Progenitor cell of endocrine pancreas (in vitro differentiated cells): ENCODE data around the gene LIPK. TPM values are rescaled to one million over a fixed set of nuclear protein-coding genes. Genes with fewer than 3 reads are reported as not detected.

ENCODE experiments used
- DNase-seq: peaks from one replicate; pipeline ENCODE4 v3.0.0; 2021; ENCODE audit warnings: low spot score; ENCODE audit not compliant: unreplicated experiment
- H3K27ac Mint-ChIP-seq: 2 replicates; pipeline ENCODE4 v1.8.0; 2021; ENCODE audit warnings: mild to moderate bottlenecking, moderate library complexity, mixed read lengths
- H3K27me3 Mint-ChIP-seq: 2 replicates; pipeline ENCODE4 v1.8.0; 2021; ENCODE audit warnings: mixed read lengths
- H3K36me3 Mint-ChIP-seq: 2 replicates; pipeline ENCODE4 v1.8.0; 2022; ENCODE audit warnings: mixed read lengths; ENCODE audit not compliant: insufficient read depth
- H3K4me1 Mint-ChIP-seq: 2 replicates; pipeline ENCODE4 v1.8.0; 2021; ENCODE audit warnings: low read depth, mixed read lengths
- H3K4me3 Mint-ChIP-seq: 2 replicates; pipeline ENCODE4 v1.8.0; 2021; ENCODE audit warnings: low read depth, mild to moderate bottlenecking, moderate library complexity, mixed read lengths
- H3K9me3 Mint-ChIP-seq: 2 replicates; pipeline ENCODE4 v1.8.0; 2021; ENCODE audit warnings: low read depth, mixed read lengths
- total RNA-seq: library from RNA; stranded (reverse); gene quantifications from 2 replicates; pipeline ENCODE4 v1.2.1, GENCODE V29; 2021
- TF ChIP-seq, protein P1 (sequence below): fragments of 200-600 bp; sonication (generic); IDR thresholded peaks from one replicate; pipeline ENCODE4 v1.5.0; 2021; ENCODE audit warnings: antibody characterized with exemption, mild to moderate bottlenecking; ENCODE audit not compliant: unreplicated experiment

The LIPK gene
- total RNA-seq, 1 donor from 2014 or later, result not detected

DNA sequence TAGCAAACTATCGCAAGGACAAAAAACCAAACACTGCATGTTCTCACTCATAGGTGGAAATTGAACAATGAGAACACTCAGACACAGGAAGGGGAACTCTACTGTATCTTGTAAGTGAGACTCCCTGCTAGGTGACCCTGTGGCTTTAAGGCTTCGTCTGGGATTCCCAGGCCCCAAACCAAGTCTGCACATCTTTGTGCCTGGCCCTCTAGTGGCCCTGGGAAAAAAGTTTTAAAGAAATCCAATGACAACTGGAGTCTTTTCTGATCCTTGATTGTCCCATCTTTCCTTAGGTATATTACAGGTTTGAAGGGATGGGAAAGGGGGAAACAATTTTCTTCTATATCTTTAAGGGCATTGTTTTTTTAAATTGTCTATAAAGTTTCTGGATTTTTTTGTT, 85.9 kb downstream of the LIPK start:
- Mint-ChIP-seq H3K4me3 (no peak overlapping the region), H3K4me1 (no peaks in the 10 kb centered on the region), H3K9me3 (no peaks in the 10 kb centered on the region), H3K27ac (no peak overlapping the region), H3K36me3 (no peaks in the 10 kb centered on the region), H3K27me3 (peaks cover 3% of the 10 kb centered on the region)
- no peak for DNase-seq
- TF ChIP-seq, protein P1, sequence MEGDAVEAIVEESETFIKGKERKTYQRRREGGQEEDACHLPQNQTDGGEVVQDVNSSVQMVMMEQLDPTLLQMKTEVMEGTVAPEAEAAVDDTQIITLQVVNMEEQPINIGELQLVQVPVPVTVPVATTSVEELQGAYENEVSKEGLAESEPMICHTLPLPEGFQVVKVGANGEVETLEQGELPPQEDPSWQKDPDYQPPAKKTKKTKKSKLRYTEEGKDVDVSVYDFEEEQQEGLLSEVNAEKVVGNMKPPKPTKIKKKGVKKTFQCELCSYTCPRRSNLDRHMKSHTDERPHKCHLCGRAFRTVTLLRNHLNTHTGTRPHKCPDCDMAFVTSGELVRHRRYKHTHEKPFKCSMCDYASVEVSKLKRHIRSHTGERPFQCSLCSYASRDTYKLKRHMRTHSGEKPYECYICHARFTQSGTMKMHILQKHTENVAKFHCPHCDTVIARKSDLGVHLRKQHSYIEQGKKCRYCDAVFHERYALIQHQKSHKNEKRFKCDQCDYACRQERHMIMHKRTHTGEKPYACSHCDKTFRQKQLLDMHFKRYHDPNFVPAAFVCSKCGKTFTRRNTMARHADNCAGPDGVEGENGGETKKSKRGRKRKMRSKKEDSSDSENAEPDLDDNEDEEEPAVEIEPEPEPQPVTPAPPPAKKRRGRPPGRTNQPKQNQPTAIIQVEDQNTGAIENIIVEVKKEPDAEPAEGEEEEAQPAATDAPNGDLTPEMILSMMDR, result peak; percentile 71

DNA sequence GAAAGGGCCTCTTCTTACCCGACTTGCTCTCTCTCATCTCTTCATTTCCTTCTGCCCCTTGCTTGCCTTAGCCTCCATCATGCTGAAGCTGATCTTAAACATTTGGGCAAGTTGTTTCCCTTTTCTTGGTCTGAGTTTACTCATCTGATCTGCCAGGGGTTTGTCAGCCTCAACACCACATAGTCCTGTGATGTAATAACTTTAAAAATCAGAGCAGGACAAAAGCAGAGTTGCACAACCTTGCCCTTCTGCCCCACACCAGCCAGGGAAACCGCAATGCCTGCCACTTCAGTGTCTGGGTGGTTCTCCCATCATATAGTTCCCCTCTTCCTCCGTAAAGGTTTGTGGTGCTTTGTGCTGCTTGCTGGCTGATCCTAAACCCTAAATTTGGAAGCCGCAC, 86.6 kb downstream of the LIPK start:
- no peak overlapping the region for H3K27ac Mint-ChIP-seq
- no peaks in the 10 kb centered on the region for H3K9me3 Mint-ChIP-seq
- TF ChIP-seq, protein P1, result no peak
- H3K27me3 Mint-ChIP-seq, result peaks cover 3% of the 10 kb centered on the region
- no peak for DNase-seq
- no peak overlapping the region for H3K4me3 Mint-ChIP-seq
- no peaks in the 10 kb centered on the region for H3K36me3 Mint-ChIP-seq
- no peaks in the 10 kb centered on the region for H3K4me1 Mint-ChIP-seq

DNA sequence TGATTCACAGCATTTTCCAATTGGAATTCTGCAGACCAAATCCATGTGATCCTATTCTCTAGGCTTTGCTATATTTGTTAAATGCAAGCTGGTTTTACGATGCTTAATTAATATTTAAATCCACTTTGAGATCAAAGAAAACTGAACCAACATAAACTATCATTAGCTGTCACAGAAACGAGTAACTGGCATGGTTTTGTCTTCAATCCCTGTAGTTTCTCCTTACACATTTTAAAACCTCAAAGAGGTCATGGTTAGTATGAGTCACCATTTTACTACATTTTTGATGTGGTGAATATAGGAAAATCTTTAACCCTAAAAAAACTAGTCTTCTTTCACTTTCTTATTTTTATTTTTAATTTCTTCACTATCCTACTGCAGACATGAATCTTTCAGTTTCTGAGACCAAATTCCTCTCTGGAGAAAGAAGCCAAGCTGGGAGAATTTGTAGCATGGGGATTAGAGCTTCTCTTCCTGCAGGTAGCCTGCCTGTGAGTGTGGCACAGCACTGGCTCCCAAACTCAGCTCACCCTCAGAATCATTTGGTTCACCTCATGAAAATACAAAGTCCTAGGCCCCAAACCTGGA, 87.8 kb downstream of the LIPK start:
- Mint-ChIP-seq H3K36me3 (no peaks in the 10 kb centered on the region), H3K27ac (no peak overlapping the region)

DNA sequence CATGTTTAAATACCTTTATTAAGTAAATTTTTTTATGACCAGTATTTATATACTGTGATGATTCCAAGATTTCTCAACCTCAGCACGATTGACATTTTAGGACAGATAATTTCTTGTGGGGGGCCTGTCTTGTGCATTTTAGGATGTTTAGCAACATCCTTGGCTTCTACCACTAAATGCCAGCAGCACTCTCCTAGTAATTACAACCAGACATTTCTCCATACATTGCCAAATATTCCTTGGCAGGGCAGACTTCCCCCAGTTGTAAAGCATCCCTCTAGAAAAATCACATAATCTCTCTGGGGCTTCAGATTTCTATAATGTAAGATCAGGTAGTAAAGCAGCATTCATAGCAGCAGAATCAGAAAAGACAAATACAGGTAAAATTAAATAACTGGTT, 88.7 kb downstream of the LIPK start:
- Mint-ChIP-seq H3K27me3 (peaks cover 3% of the 10 kb centered on the region), H3K9me3 (no peaks in the 10 kb centered on the region), H3K4me3 (no peak overlapping the region), H3K36me3 (no peaks in the 10 kb centered on the region), H3K4me1 (no peaks in the 10 kb centered on the region), H3K27ac (no peak overlapping the region)
- DNase-seq, result no peak
- TF ChIP-seq, protein P1, result no peak

More for the DNA sequence above, 87.8 kb downstream of the LIPK start:
- no peaks in the 10 kb centered on the region for H3K9me3 Mint-ChIP-seq
- TF ChIP-seq, protein P1, result no peak
- DNase-seq, result no peak
- H3K27me3 Mint-ChIP-seq, result peaks cover 3% of the 10 kb centered on the region
- H3K4me3 Mint-ChIP-seq, result no peak overlapping the region
- H3K4me1 Mint-ChIP-seq, result no peaks in the 10 kb centered on the region

DNA sequence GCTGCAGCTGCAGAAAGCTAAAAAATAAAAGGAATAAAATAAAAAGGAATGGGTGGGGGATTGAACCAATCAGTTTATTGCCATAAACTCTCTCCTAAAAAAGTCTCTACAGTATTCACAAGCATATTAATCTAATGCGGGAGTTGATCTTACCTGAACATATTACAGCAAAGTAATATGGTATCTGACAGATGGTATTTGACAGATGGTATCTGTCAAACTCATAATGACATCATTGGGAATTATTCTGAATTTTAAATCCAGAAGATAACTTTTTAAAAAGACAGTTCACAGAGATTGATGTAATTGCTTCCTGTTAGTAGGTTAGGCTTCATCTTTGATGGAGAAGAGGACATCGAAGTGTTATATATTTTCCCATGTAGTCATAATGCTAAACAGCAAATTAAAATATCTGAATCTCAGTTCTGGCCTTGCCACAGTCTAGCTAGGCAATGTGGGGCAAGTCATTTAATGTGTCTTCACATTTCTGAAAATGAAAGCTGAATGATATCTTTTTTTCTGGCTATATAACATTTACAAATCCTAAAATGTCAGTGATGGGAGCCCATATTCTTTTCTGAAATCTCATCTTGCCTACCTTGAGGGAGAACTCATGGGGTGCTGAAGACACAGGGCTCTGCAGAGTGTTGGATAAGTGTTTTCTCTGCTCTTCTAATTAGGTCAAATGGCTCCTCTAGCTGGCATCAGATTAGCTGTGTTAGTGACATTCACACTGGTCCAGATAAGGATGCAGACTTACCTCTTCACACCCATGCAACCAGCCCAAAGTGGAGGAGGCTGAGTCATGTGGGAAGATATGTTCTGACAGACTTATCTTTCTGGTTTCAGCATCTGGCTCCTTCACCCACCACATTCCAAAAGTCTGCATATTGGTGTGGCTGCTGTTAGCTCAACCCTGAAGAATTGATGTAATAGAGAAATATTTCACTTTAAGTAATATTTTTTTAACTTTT, 94.4 kb downstream of the LIPK start:
- Mint-ChIP-seq H3K4me1 (no peaks in the 10 kb centered on the region), H3K36me3 (no peaks in the 10 kb centered on the region), H3K27ac (no peak overlapping the region), H3K27me3 (peaks cover 3% of the 10 kb centered on the region), H3K4me3 (no peak overlapping the region), H3K9me3 (no peaks in the 10 kb centered on the region)
- TF ChIP-seq, protein P1, result no peak
- no peak for DNase-seq

Other genes starting within 250 kb of the LIPK start
- 7.5 and 9.2 TPM in 2 replicates for gene RNLS, start 122.9 kb upstream of the LIPK start, total RNA-seq
- gene LIPJ, start 119.5 kb upstream of the LIPK start, total RNA-seq, result not detected in 2 replicates
- gene LIPF, start 41.8 kb upstream of the LIPK start, total RNA-seq, result not detected in 2 replicates
- not detected in 2 replicates for gene LIPN, start 53.8 kb downstream of the LIPK start, total RNA-seq
- gene LIPM, start 96.5 kb downstream of the LIPK start, total RNA-seq, result not detected in 2 replicates
- gene ANKRD22, start 145.6 kb downstream of the LIPK start, total RNA-seq, result 0.18 TPM in 1 of 2 replicates, not detected in the other
- 1.3 TPM in 2 replicates for gene STAMBPL1, start 174.0 kb downstream of the LIPK start, total RNA-seq
- 4.1 and 6.0 TPM in 2 replicates for gene ACTA2, start 246.5 kb downstream of the LIPK start, total RNA-seq